Measurements from ENCODE around the gene USP19. TPM values are rescaled to one million over a fixed set of nuclear protein-coding genes. Genes with fewer than 3 reads are reported as not detected.

Gene USP19
- total RNA-seq, 1 experiment from 2014 or later, result 73.3 TPM

- TF ChIP-seq ZNF532 (CRISPR knock-in tag; IDR thresholded peaks at IDR 0.05; ENCODE audit: borderline replicate concordance) (no peak), ZNF396 (CRISPR knock-in tag; IDR thresholded peaks at IDR 0.05; ENCODE audit: borderline replicate concordance) (no peak), KAT7 (CRISPR knock-in tag; IDR thresholded peaks at IDR 0.05; ENCODE audit: borderline replicate concordance) (no peak), SOX15 (CRISPR knock-in tag; IDR thresholded peaks at IDR 0.05) (no peak)
Observed at GRCh38 chr3:49166752-49167556, 46.3 kb upstream of the USP19 start (continued).

GRCh38 chr3:49165771-49166751 is 45.4 kb upstream of the USP19 start, which contains the start of gene CCDC71:
TSS of gene CCDC71 (minus strand) at chr3:49166331. CDS start at chr3:49164208, 2,123 bp downstream.
- Mint-ChIP-seq H3K27ac (peak within 1 kb of the TSS; percentile 87), H3K4me3 (peak within 1 kb of the TSS; percentile 92), H3K27me3 (ENCODE audit: low read depth) (peaks cover 20% of the 10 kb centered on the region), H3K4me1 (peaks cover 21% of the 10 kb centered on the region), H3K36me3 (peaks cover 11% of the 10 kb centered on the region), H3K9me3 (no peaks in the 10 kb centered on the region)
- DNase-seq (ENCODE audit: low spot score), result peak; percentile 79
- TF ChIP-seq PREB (CRISPR knock-in tag; IDR thresholded peaks at IDR 0.05; ENCODE audit: borderline replicate concordance), result no peak
- 0 out of 2 replicates have a peak, but pooled peaks have one; percentile 35 for TF ChIP-seq ZNF219 (CRISPR knock-in tag; IDR thresholded peaks at IDR 0.05; ENCODE audit: borderline replicate concordance)
- peak; percentile 79; the same call in 1 of the 2 replicates for TF ChIP-seq ETV6 (CRISPR knock-in tag; IDR thresholded peaks at IDR 0.05)
- peak; percentile 75 for TF ChIP-seq GTF2I (CRISPR knock-in tag; conservative IDR thresholded peaks at IDR 0.05)
- no peak for TF ChIP-seq ZNF281 (CRISPR knock-in tag; IDR thresholded peaks at IDR 0.05)
- peak; percentile 94 for TF ChIP-seq NR2C2 (CRISPR knock-in tag; IDR thresholded peaks at IDR 0.05)
- TF ChIP-seq FOXP1 (CRISPR knock-in tag; IDR thresholded peaks at IDR 0.05; ENCODE audit: borderline replicate concordance), result peak; percentile 70; the same call in 1 of the 2 replicates
- TF ChIP-seq FOXP4 (CRISPR knock-in tag; IDR thresholded peaks at IDR 0.05), result peak; percentile 67; the same call in 1 of the 2 replicates
- no peak for TF ChIP-seq OVOL2 (CRISPR knock-in tag; IDR thresholded peaks at IDR 0.05; ENCODE audit: borderline replicate concordance)
- TF ChIP-seq ZSCAN18 (CRISPR knock-in tag; IDR thresholded peaks at IDR 0.05), result no peak
- TF ChIP-seq FOXK1 (CRISPR knock-in tag; IDR thresholded peaks at IDR 0.05), result peak; percentile 69; the same call in 1 of the 2 replicates
- TF ChIP-seq USF1 (CRISPR knock-in tag; IDR thresholded peaks at IDR 0.05), result 0 out of 2 replicates have a peak, but pooled peaks have one; percentile 40
- TF ChIP-seq ZNF396 (CRISPR knock-in tag; IDR thresholded peaks at IDR 0.05; ENCODE audit: borderline replicate concordance), result no peak
- peak; percentile 86 for TF ChIP-seq SP1 (CRISPR knock-in tag; conservative IDR thresholded peaks at IDR 0.05)
- peak; percentile 67; the same call in 1 of the 2 replicates for TF ChIP-seq GABPB1 (CRISPR knock-in tag; IDR thresholded peaks at IDR 0.05)
- peak; percentile 68 for ATAC-seq
- CTCF ChIA-PET, result no interaction called here
- POLR2A ChIA-PET, result no interaction called here
